Cardiac septum (tissue), 1 donor: ENCODE results near the gene KIDINS220. TPM values are rescaled to one million over a fixed set of nuclear protein-coding genes. Genes with fewer than 3 reads are reported as not detected.

Experiments used
- DNase-seq: peaks from one replicate; pipeline ENCODE4 v3.0.0-alpha.2; 2020; ENCODE audit warnings: low spot score
- intact Hi-C: fragments of 100-400 bp; cut with DNase I; formaldehyde crosslinking; loops from one replicate; pipeline ENCODE4 v1.14.0; 2022
- total RNA-seq: library from RNA; stranded (reverse); fragmentation: NEBNext Ultra II Directional; extraction: Animal tissue kit (Norgen Biotek cat#: 25700); gene quantifications from one replicate; pipeline ENCODE4 v1.2.1, GENCODE V29; 2021
- donor health status: DM: no; HTN: no; CAD: no.

Gene KIDINS220
- total RNA-seq, 1 donor from 2014 or later: 111 TPM

GRCh38 chr2:8714971-8715370 is 122.4 kb downstream of the KIDINS220 start:
- intact Hi-C loops: no loop called here

GRCh38 chr2:8714283-8714682 is 123.1 kb downstream of the KIDINS220 start:
- no peak for DNase-seq
- intact Hi-C loops: no loop called here

More at GRCh38 chr2:8714971-8715370, 122.4 kb downstream of the KIDINS220 start:
- DNase-seq: no peak

GRCh38 chr2:8710951-8711350 is 126.5 kb downstream of the KIDINS220 start:
- intact Hi-C loops: no loop called here
- DNase-seq: no peak

GRCh38 chr2:8709611-8710010 is 127.8 kb downstream of the KIDINS220 start:
- no peak for DNase-seq
- intact Hi-C loops: no loop called here

GRCh38 chr2:8704906-8705305 is 132.5 kb downstream of the KIDINS220 start:
- intact Hi-C loops: no loop called here
- DNase-seq: no peak

GRCh38 chr2:8701681-8702379 is 135.6 kb downstream of the KIDINS220 start:
- intact Hi-C loops: no loop called here
- DNase-seq: no peak

- intact Hi-C loops: no loop called here
- no peak for DNase-seq
Observed at GRCh38 chr2:8699839-8700238, 137.6 kb downstream of the KIDINS220 start.

- no peak for DNase-seq
- intact Hi-C loops: no loop called here
Observed at GRCh38 chr2:8697190-8697589, 140.2 kb downstream of the KIDINS220 start.

- DNase-seq: no peak
- intact Hi-C loops: no loop called here
Observed at GRCh38 chr2:8694737-8695136, 142.7 kb downstream of the KIDINS220 start.

GRCh38 chr2:8693157-8693821 is 144.1 kb downstream of the KIDINS220 start:
- no peak for DNase-seq
- intact Hi-C loops: no loop called here

GRCh38 chr2:8692783-8693156 is 144.6 kb downstream of the KIDINS220 start:
- intact Hi-C loops: no loop called here

GRCh38 chr2:8691859-8692437 is 145.5 kb downstream of the KIDINS220 start:
- DNase-seq: no peak
- intact Hi-C loops: no loop called here

More at GRCh38 chr2:8692783-8693156, 144.6 kb downstream of the KIDINS220 start:
- DNase-seq: no peak

GRCh38 chr2:8685697-8686358 is 151.6 kb downstream of the KIDINS220 start:
- intact Hi-C loops: loop anchor here (1.0 to 10.0 kb wide), 6 partner anchors 251 to 1589 kb away; no protein-coding TSS in a partner anchor
- peak; percentile 92 for DNase-seq

GRCh38 chr2:8684878-8685696 is 152.3 kb downstream of the KIDINS220 start:
- intact Hi-C loops: loop anchor here (1.0 to 10.0 kb wide), 6 partner anchors 250 to 1588 kb away; no protein-coding TSS in a partner anchor
- peak; percentile 86 for DNase-seq

GRCh38 chr2:8684540-8684877 is 152.9 kb downstream of the KIDINS220 start:
- intact Hi-C loops: loop anchor here (2.0 to 10.0 kb wide), 4 partner anchors 250 to 1482 kb away; no protein-coding TSS in a partner anchor
- DNase-seq: no peak

- intact Hi-C loops: loop anchor here (10.0 kb wide), 3 partner anchors 248 to 838 kb away; no protein-coding TSS in a partner anchor
Observed at GRCh38 chr2:8682719-8683667, 154.4 kb downstream of the KIDINS220 start.

GRCh38 chr2:8681786-8682692 is 155.4 kb downstream of the KIDINS220 start, which contains the start of gene ID2:
ID2 (plus strand) TSS chr2:8682056; CDS start chr2:8682166, 110 bp downstream.
- intact Hi-C loops: loop anchor here (10.0 kb wide), 3 partner anchors 247 to 837 kb away; no protein-coding TSS in a partner anchor
- peak; percentile 99 for DNase-seq

More at GRCh38 chr2:8682719-8683667, 154.4 kb downstream of the KIDINS220 start:
- peak; percentile 74 for DNase-seq
